Activated gamma-delta T cell (primary cell): ENCODE measurements around the gene TATDN2.

Experiments
- DNase-seq: peaks from one replicate; lab custom pipeline; 2025; lab: John Stamatoyannopoulos, UW

The TATDN2 gene

DNA sequence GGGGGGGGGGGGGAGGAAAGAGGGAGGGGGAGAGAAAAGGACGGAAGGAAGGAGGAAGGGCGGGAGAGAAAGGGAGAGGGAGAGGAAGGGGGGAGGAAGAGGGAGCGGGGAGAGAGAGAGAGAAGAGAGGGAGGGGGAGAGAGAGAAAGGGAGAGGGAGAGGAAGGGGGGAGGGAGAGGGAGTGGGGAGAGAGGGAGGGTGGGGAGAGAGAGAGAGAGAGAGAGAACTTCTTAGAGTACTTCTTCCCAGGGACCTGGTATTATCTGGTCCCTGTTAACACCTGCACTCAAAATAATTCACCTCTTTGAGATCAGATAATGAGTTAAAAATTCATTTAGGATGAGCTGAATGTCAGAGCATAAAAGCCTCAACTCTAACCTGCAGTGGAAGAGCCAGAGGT, 71.5 kb downstream of the TATDN2 start:
- DNase-seq = no peak

GRCh38 chr3:10320320-10320677, 72.0 kb downstream of the TATDN2 start:
- DNase-seq = no peak

DNA sequence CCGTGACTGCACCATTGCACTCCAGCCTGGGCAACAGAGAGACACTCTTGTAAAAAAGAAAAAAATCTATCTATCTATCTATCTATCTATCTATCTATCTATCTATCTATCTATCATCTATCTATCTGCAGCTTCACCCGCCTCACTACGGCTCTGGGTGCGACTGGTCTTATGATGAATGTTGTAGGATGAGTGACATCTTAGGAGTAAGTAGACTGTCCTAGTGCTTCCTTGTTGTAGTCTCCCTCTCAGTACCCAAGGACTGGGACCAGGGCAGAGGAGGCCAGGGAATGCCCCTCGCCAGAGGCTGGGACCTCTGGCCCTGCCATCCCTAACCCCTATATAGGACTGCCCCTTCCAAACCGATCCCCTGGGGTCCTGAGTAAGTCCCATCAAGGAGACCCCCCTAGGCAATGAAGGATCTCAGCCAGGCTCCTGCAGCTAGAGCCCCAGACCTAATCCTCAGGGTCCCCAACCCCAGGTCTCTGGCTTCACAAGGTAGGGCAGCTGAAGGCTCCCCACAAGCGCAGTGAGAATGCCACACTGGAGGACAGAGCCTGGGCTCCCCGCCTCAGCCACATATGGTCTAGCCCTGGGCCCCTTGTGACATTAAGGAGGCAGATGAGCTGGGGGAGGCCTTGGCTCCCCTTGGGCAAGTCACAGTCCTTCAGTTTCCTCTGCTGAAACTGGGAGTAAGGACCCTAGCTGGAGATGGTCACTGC, 73.5 kb downstream of the TATDN2 start:
- DNase-seq = no peak

DNA sequence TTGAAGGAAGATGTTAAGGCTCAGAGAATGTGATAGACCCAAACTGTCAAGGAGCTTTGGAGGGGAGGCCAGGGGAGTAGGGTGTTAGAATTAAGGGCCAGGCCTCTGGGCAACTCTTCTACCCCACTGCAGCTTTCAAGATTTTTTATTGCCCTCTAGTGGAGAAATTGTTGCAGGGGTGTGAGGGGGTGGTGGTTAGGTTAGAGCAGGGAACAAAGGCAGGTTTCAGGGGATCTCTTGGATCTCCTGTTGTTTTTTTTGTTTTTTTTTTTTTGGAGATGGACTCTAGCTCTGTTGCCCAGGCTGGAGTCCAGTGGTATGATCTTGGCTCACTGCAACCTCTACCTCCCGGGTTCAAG, 74.1 kb downstream of the TATDN2 start:
- no peak for DNase-seq

DNA sequence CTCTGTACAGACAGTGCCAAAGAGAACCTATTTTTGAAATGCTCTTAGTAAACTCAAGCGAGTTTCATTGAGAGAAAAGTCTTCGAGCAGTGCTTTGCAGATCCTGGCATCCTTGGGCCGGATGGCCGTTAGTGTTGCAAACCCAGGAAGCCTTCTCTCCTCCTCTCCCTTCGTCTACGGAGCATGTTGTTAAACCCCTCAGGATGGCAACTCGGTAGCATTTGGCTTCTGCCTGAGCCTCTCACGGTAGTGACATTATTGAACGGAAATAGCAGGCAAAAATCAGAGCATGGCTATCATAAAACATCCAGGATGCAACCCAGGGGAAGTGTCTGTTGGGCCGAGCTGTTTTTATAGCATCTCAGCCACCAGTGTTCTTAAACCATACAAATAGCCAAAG, 79.3 kb downstream of the TATDN2 start:
- no peak for DNase-seq

GRCh38 chr3:10328460-10329071, 80.3 kb downstream of the TATDN2 start:
- no peak for DNase-seq

- DNase-seq = no peak
Observed at GRCh38 chr3:10329495-10330015, 81.3 kb downstream of the TATDN2 start.

- no peak for DNase-seq
Observed at GRCh38 chr3:10330319-10330718, 82.1 kb downstream of the TATDN2 start.
